Sigmoid colon (tissue), 7 donors: ENCODE results near the gene ATP5IF1. TPM values are rescaled to one million over a fixed set of nuclear protein-coding genes. Genes with fewer than 3 reads are reported as not detected.

Experiments
- DNase-seq: peaks from one replicate; pipeline ENCODE4 v3.0.0-alpha.2; 2019
- H3K27ac ChIP-seq, 4 donors: fragments of 200-600 bp; sonication (generic); one replicate each; pipeline ENCODE4 v1.5.1; 2016 to 2019; ENCODE audit warnings: mild to moderate bottlenecking in 1 of 4
- H3K27me3 ChIP-seq, 3 donors: fragments of 200-600 bp; sonication (generic); one replicate each; pipeline ENCODE4 v1.5.1; 2019; ENCODE audit warnings: mild to moderate bottlenecking in 1 of 3
- H3K36me3 ChIP-seq, 4 donors: fragments of 200-600 bp; sonication (generic); one replicate each; pipeline ENCODE4 v1.5.1; 2016 to 2019
- H3K4me1 ChIP-seq, 4 donors: fragments of 200-600 bp; sonication (generic); one replicate each; pipeline ENCODE4 v1.5.1; 2017 to 2019
- H3K4me3 ChIP-seq, 4 donors: fragments of 200-600 bp; sonication (generic); one replicate each; pipeline ENCODE4 v1.5.1; 2017 to 2019; ENCODE audit warnings: mild to moderate bottlenecking in 2 of 4, moderate library complexity in 1 of 4
- H3K9me3 ChIP-seq, 4 donors: fragments of 200-600 bp in 3 of 4; sonication (generic) in 3 of 4; one replicate each; pipeline versions ENCODE4 v1.5.1 to v1.6.1; 2013 to 2019
- CTCF ChIP-seq, 4 experiments: fragments of 450-650 bp in 3 of 4; fragments of 200-600 bp in 1 of 4; IDR thresholded peaks; one replicate each; pipeline ENCODE4 v1.5.1; 2016 to 2019; ENCODE audit warnings: antibody characterized with exemption in 4 of 4, mild to moderate bottlenecking in 3 of 4, moderate library complexity in 2 of 4
- EP300 ChIP-seq, 4 donors: sonication (generic); formaldehyde crosslinking; IDR thresholded peaks; one replicate each; pipeline ENCODE4 v1.6.1; 2017; ENCODE audit warnings: antibody characterized with exemption in 4 of 4
- POLR2A ChIP-seq, 2 donors: fragments of 450-650 bp; IDR thresholded peaks; one replicate each; pipeline ENCODE4 v1.6.1; 2016; ENCODE audit warnings: antibody characterized with exemption in 2 of 2, mild to moderate bottlenecking in 2 of 2, moderate library complexity in 2 of 2
- POLR2AphosphoS5 ChIP-seq, 4 donors: sonication (generic); formaldehyde crosslinking; IDR thresholded peaks; one replicate each; pipeline ENCODE4 v1.6.1; 2017; ENCODE audit warnings: antibody characterized with exemption in 4 of 4
- WGBS, 2 donors: extraction: QIAGEN DNeasy Blood & Tissue Kit; methylation state at CpG; one replicate each; pipeline ENCODE4 v1.1.7; 2013; 5-methylcytosine and 5-hydroxymethylcytosine counted together
- intact Hi-C: fragments of 100-400 bp; cut with DNase I; formaldehyde crosslinking; loops from one replicate; pipeline ENCODE4 v1.15.1; 2023
- polyA plus RNA-seq, 3 donors: library from polyadenylated mRNA; stranded (reverse); fragments of 200-250 nt; gene quantifications; one replicate each; pipeline ENCODE4 v1.2.3, GENCODE V29; 2013
- total RNA-seq, 4 donors: library from RNA; depleted of rRNA; stranded (reverse); fragments of >200 nt; gene quantifications; one replicate each; pipeline ENCODE4 v1.1.0, GENCODE V29; 2016
- donor health status: healthy with polysubstance abuse.
- donor health status: Bipolar disorder and iron deficiency.
- donor health status: healthy.

The ATP5IF1 gene
- total and polyA plus RNA-seq, 7 donors = 167 to 1,120 (median 260) TPM

GRCh38 chr1:28232558-28233263 is 3.2 kb upstream of the ATP5IF1 start, which contains the start of gene DNAJC8:
TSS of gene DNAJC8 (minus strand) at chr1:28233029. CDS start at chr1:28232998, 31 bp downstream.
- peak; percentile 98 for DNase-seq
- H3K9me3 ChIP-seq = no peaks in the 10 kb centered on the region
- peak within 1 kb of the TSS; percentile 79 to 88 (median 82) for H3K27ac ChIP-seq
- peak within 1 kb of the TSS; percentile 57 to 99 (median 90) for H3K4me3 ChIP-seq
- peaks cover 0 to 22% (median 4%) of the 10 kb centered on the region in 4 donors for H3K36me3 ChIP-seq
- WGBS, 2 donors = 1% methylated on average over 40 of the region's 40 CpGs
- peaks cover 0 to 49% (median 40%) of the 10 kb centered on the region in 4 donors for H3K4me1 ChIP-seq
- no peaks in the 10 kb centered on the region for H3K27me3 ChIP-seq
- TF ChIP-seq EP300 (IDR thresholded peaks at IDR 0.05) (peak in 1 of 4 donors; percentile 66), POLR2AphosphoS5 (IDR thresholded peaks at IDR 0.05) (peak; percentile 94 to 97 (median 94)), POLR2A (IDR thresholded peaks at IDR 0.05) (peak; percentile 72 to 85), CTCF (IDR thresholded peaks at IDR 0.05) (no peak)
- intact Hi-C loops = loop anchor here (5.0 to 10.0 kb wide), 3 partner anchors 145 to 352 kb away; partner anchors contain the start of genes EYA3 and RCC1

- WGBS, 2 donors = 65 to 68% methylated on average over 14 of the region's 14 CpGs
- intact Hi-C loops = loop anchor here (5.0 to 10.0 kb wide), 3 partner anchors 146 to 352 kb away; partner anchors contain the start of genes EYA3 and RCC1
Observed at GRCh38 chr1:28233264-28233606, 2.7 kb upstream of the ATP5IF1 start.

GRCh38 chr1:28236656-28237322 is 865 bp downstream of the ATP5IF1 start:
- 3 to 7% methylated on average over 20 of the region's 20 CpGs for WGBS, 2 donors
- Histone ChIP-seq H3K27me3 (no peaks in the 10 kb centered on the region), H3K9me3 (no peaks in the 10 kb centered on the region), H3K27ac (peak overlapping the region; percentile 91 to 96 (median 94)), H3K36me3 (no peaks in the 10 kb centered on the region), H3K4me1 (peaks cover 0 to 34% (median 22%) of the 10 kb centered on the region in 4 donors), H3K4me3 (peak overlapping the region; percentile 80 to 97 (median 94))
- DNase-seq = no peak
- TF ChIP-seq CTCF (IDR thresholded peaks at IDR 0.05) (no peak), POLR2A (IDR thresholded peaks at IDR 0.05) (no peak), POLR2AphosphoS5 (IDR thresholded peaks at IDR 0.05) (no peak), EP300 (IDR thresholded peaks at IDR 0.05) (no peak)
- intact Hi-C loops = loop anchor here (10.0 kb wide), 2 partner anchors 268 to 348 kb away; partner anchors contain the start of gene RCC1

More at GRCh38 chr1:28233264-28233606, 2.7 kb upstream of the ATP5IF1 start:
- Histone ChIP-seq H3K27ac (peak overlapping the region; percentile 79 to 88 (median 82)), H3K4me1 (peaks cover 0 to 49% (median 41%) of the 10 kb centered on the region in 4 donors), H3K36me3 (peaks cover 0 to 17% (median 3%) of the 10 kb centered on the region in 4 donors), H3K4me3 (peak overlapping the region; percentile 57 to 99 (median 90)), H3K27me3 (no peaks in the 10 kb centered on the region), H3K9me3 (no peaks in the 10 kb centered on the region)
- no peak for DNase-seq
- no peak for TF ChIP-seq POLR2A (IDR thresholded peaks at IDR 0.05)
- no peak for TF ChIP-seq EP300 (IDR thresholded peaks at IDR 0.05)
- TF ChIP-seq CTCF (IDR thresholded peaks at IDR 0.05) = no peak
- no peak for TF ChIP-seq POLR2AphosphoS5 (IDR thresholded peaks at IDR 0.05)

GRCh38 chr1:28239004-28239403 is 3.1 kb downstream of the ATP5IF1 start:
- Histone ChIP-seq H3K27me3 (no peaks in the 10 kb centered on the region), H3K4me1 (peaks cover 0 to 20% (median 14%) of the 10 kb centered on the region in 4 donors), H3K27ac (no peak overlapping the region), H3K4me3 (no peak overlapping the region), H3K9me3 (no peaks in the 10 kb centered on the region), H3K36me3 (no peaks in the 10 kb centered on the region)
- no peak for DNase-seq
- intact Hi-C loops = loop anchor here (10.0 kb wide), 2 partner anchors 266 to 346 kb away; partner anchors contain the start of gene RCC1
- TF ChIP-seq POLR2AphosphoS5 (IDR thresholded peaks at IDR 0.05) (no peak), CTCF (IDR thresholded peaks at IDR 0.05) (no peak), EP300 (IDR thresholded peaks at IDR 0.05) (no peak)
- WGBS, 2 donors = 74 to 85% methylated on average over 2 of the region's 2 CpGs
